Measurements from ENCODE around the gene BSND. TPM values are rescaled to one million over a fixed set of nuclear protein-coding genes. Genes with fewer than 3 reads are reported as not detected.
"Not testable (repeated sequence)": the region's sequence is repeated elsewhere in the genome, so short reads cannot be mapped to it uniquely, and the experiment has no call there.

Gene BSND
- polyA plus RNA-seq, 1 of the 3 experiments (the other 2 are of a cell fraction), result not detected

DNA sequence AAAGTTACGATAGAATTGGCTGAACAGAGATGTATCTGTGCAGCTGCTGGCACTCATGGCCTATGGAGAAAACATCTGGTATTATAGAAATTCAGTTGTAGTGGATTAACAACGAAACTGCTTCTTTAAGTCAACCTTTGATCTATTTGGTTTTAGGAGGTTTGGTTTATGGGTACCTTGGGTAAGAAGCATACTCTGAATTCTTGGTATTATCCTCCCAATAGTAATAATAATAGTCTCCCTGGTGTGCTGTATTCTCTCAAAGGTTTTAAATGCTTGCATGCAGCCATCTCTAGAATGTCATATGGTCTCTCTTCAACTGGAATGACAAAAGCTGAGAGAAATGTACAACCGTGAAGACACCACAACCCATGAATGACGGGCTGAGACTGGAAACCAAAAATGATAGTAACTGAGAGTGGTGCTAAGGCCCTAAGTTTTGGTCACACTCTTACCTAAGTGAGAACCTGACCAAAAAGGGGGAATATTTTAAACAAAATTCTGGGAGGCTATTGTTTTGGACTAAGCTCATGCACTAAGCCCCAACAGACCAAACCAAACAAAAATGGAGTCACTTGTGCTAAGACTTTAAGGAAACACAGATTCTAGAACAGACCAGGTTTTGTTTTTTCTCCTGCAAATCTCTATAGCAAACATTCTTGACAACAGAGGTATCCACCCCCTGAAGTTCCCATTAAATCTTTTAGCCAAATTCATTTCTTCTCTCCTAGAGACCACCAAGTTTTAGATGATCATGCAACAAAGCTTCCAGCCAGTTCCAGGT lies 35.9 kb upstream of the BSND start:
- H3K79me2 ChIP-seq (ENCODE audit: insufficient read depth), result no peaks in the 10 kb centered on the region
- no peak overlapping the region for H3K27ac ChIP-seq (ENCODE audit: low read depth in 2 of 2, low read length in 1 of 2)
- no peak overlapping the region for H2AFZ ChIP-seq (ENCODE audit: low read depth)
- no peaks in the 10 kb centered on the region for H3K9me2 ChIP-seq
- CTCF ChIA-PET, result interaction anchor here (0.7 to 9.6 kb wide), 6 partner anchors 12 to 1627 kb away, joined by 3 to 68 read pairs (median 6); no protein-coding TSS in a partner anchor
- H3K4me1 ChIP-seq (ENCODE audit: control insufficient read depth in 1 of 2, insufficient read depth in 2 of 2, low read depth in 1 of 2, low read length in 1 of 2), result peaks cover 0 to 14% of the 10 kb centered on the region in 2 experiments; a peak in 1 of 4 replicates
- 63% methylated on average over 4 of the region's 4 CpGs for WGBS (ENCODE audit: low lambda C conversion rate)
- no peaks in the 10 kb centered on the region for H3K36me3 ChIP-seq (replicated peaks in 1 of 2; ENCODE audit: control insufficient read depth in 1 of 2, insufficient read depth in 2 of 2, low read length in 1 of 2)
- H3K4me2 ChIP-seq, result no peak overlapping the region
- no peaks in the 10 kb centered on the region for H4K20me1 ChIP-seq (ENCODE audit: insufficient read depth)
- POLR2A ChIA-PET, result no interaction called here
- H3K9ac ChIP-seq, result no peak overlapping the region
- no peaks in the 10 kb centered on the region for H3K9me3 ChIP-seq
- TF ChIP-seq ELF1 (IDR thresholded peaks at IDR 0.05), result no peak
- TF ChIP-seq, protein P1, sequence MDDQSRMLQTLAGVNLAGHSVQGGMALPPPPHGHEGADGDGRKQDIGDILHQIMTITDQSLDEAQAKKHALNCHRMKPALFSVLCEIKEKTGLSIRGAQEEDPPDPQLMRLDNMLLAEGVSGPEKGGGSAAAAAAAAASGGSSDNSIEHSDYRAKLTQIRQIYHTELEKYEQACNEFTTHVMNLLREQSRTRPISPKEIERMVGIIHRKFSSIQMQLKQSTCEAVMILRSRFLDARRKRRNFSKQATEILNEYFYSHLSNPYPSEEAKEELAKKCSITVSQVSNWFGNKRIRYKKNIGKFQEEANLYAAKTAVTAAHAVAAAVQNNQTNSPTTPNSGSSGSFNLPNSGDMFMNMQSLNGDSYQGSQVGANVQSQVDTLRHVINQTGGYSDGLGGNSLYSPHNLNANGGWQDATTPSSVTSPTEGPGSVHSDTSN (IDR thresholded peaks at IDR 0.05), result no peak
- no peak for TF ChIP-seq NFIC (IDR thresholded peaks at IDR 0.05; ENCODE audit: borderline replicate concordance)
- TF ChIP-seq, protein P2, sequence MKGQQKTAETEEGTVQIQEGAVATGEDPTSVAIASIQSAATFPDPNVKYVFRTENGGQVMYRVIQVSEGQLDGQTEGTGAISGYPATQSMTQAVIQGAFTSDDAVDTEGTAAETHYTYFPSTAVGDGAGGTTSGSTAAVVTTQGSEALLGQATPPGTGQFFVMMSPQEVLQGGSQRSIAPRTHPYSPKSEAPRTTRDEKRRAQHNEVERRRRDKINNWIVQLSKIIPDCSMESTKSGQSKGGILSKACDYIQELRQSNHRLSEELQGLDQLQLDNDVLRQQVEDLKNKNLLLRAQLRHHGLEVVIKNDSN (IDR thresholded peaks at IDR 0.05; ENCODE audit: borderline replicate concordance, low read depth), result no peak
- TF ChIP-seq, protein P3, sequence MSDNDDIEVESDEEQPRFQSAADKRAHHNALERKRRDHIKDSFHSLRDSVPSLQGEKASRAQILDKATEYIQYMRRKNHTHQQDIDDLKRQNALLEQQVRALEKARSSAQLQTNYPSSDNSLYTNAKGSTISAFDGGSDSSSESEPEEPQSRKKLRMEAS (IDR thresholded peaks at IDR 0.05; ENCODE audit: low read depth), result no peak
- no peak for TF ChIP-seq FOXJ3 (CRISPR knock-in tag; IDR thresholded peaks at IDR 0.05)
- no peak for TF ChIP-seq RXRA (IDR thresholded peaks at IDR 0.05; ENCODE audit: borderline replicate concordance, low read depth)
- TF ChIP-seq, protein P4, sequence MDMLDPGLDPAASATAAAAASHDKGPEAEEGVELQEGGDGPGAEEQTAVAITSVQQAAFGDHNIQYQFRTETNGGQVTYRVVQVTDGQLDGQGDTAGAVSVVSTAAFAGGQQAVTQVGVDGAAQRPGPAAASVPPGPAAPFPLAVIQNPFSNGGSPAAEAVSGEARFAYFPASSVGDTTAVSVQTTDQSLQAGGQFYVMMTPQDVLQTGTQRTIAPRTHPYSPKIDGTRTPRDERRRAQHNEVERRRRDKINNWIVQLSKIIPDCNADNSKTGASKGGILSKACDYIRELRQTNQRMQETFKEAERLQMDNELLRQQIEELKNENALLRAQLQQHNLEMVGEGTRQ (IDR thresholded peaks at IDR 0.05; ENCODE audit: borderline replicate concordance, low read depth, low read length), result no peak
- no peak for TF ChIP-seq EZH2phosphoT487 (IDR thresholded peaks at IDR 0.05; ENCODE audit: borderline replicate concordance, low read depth)
- TF ChIP-seq EP300 (IDR thresholded peaks at IDR 0.05; ENCODE audit: borderline replicate concordance in 1 of 2, low read depth in 1 of 2, low read length in 1 of 2), result no peak
- TF ChIP-seq RCOR1 (IDR thresholded peaks at IDR 0.05; ENCODE audit: low read length), result no peak
- no peak for TF ChIP-seq SMC3 (IDR thresholded peaks at IDR 0.05; ENCODE audit: low read depth, low read length)
- TF ChIP-seq, protein P5, sequence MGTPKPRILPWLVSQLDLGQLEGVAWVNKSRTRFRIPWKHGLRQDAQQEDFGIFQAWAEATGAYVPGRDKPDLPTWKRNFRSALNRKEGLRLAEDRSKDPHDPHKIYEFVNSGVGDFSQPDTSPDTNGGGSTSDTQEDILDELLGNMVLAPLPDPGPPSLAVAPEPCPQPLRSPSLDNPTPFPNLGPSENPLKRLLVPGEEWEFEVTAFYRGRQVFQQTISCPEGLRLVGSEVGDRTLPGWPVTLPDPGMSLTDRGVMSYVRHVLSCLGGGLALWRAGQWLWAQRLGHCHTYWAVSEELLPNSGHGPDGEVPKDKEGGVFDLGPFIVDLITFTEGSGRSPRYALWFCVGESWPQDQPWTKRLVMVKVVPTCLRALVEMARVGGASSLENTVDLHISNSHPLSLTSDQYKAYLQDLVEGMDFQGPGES (IDR thresholded peaks at IDR 0.05; ENCODE audit: low read depth, low read length), result no peak
- no peak for TF ChIP-seq FOXM1 (IDR thresholded peaks at IDR 0.05; ENCODE audit: low read depth)
- TF ChIP-seq, protein P6, sequence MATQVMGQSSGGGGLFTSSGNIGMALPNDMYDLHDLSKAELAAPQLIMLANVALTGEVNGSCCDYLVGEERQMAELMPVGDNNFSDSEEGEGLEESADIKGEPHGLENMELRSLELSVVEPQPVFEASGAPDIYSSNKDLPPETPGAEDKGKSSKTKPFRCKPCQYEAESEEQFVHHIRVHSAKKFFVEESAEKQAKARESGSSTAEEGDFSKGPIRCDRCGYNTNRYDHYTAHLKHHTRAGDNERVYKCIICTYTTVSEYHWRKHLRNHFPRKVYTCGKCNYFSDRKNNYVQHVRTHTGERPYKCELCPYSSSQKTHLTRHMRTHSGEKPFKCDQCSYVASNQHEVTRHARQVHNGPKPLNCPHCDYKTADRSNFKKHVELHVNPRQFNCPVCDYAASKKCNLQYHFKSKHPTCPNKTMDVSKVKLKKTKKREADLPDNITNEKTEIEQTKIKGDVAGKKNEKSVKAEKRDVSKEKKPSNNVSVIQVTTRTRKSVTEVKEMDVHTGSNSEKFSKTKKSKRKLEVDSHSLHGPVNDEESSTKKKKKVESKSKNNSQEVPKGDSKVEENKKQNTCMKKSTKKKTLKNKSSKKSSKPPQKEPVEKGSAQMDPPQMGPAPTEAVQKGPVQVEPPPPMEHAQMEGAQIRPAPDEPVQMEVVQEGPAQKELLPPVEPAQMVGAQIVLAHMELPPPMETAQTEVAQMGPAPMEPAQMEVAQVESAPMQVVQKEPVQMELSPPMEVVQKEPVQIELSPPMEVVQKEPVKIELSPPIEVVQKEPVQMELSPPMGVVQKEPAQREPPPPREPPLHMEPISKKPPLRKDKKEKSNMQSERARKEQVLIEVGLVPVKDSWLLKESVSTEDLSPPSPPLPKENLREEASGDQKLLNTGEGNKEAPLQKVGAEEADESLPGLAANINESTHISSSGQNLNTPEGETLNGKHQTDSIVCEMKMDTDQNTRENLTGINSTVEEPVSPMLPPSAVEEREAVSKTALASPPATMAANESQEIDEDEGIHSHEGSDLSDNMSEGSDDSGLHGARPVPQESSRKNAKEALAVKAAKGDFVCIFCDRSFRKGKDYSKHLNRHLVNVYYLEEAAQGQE (IDR thresholded peaks at IDR 0.05; ENCODE audit: low read depth, low read length), result no peak
- TF ChIP-seq MXI1 (IDR thresholded peaks at IDR 0.05; ENCODE audit: low read depth, low read length), result no peak
- TF ChIP-seq GATA2 (CRISPR knock-in tag; IDR thresholded peaks at IDR 0.05), result no peak
- no peaks in the 10 kb centered on the region for H3K27me3 ChIP-seq (ENCODE audit: insufficient read depth)
- no peak for DNase-seq
- no peak overlapping the region for H3K4me3 ChIP-seq (ENCODE audit: low read depth in 2 of 2, low read length in 1 of 2)
- no peaks in the 10 kb centered on the region for H3F3A ChIP-seq (replicated peaks; ENCODE audit: insufficient read depth)

DNA sequence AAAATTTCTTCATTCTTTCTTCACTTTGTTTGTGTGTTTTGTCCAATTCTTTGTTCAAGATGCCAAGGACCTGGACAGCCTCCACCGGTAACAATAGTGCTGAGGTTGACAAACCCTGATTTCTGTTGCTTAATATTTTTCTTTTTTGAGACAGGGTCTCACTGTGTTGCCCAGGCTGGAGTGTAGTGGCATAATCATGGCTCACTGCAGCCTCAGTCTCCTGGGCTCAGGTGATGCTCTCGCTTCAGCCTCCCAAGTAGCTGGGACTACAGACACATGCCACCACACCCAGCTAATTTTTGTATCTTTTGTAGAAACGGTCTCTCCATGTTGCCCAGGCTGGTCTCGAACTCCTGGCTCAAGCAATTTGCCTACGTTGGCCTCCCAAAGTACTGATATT lies 34.9 kb upstream of the BSND start:
- H3K27me3 ChIP-seq (ENCODE audit: insufficient read depth); H3K9me3 ChIP-seq; DNase-seq; H3K9ac ChIP-seq; H4K20me1 ChIP-seq (ENCODE audit: insufficient read depth); H3K79me2 ChIP-seq (ENCODE audit: insufficient read depth); H3K9me2 ChIP-seq; H3F3A ChIP-seq (replicated peaks; ENCODE audit: insufficient read depth); H3K27ac ChIP-seq (ENCODE audit: low read depth in 2 of 2, low read length in 1 of 2); H2AFZ ChIP-seq (ENCODE audit: low read depth); POLR2A ChIA-PET; H3K4me2 ChIP-seq; H3K4me3 ChIP-seq (ENCODE audit: low read depth in 2 of 2, low read length in 1 of 2); H3K36me3 ChIP-seq (replicated peaks in 1 of 2; ENCODE audit: control insufficient read depth in 1 of 2, insufficient read depth in 2 of 2, low read length in 1 of 2): not testable (repeated sequence)
- CTCF ChIA-PET, result interaction anchor here (1.9 to 9.6 kb wide), 4 partner anchors 13 to 58 kb away, joined by 6 to 68 read pairs (median 33); no protein-coding TSS in a partner anchor
- 77% methylated on average over 5 of the region's 5 CpGs for WGBS (ENCODE audit: low lambda C conversion rate)
- H3K4me1 ChIP-seq (ENCODE audit: control insufficient read depth in 1 of 2, insufficient read depth in 2 of 2, low read depth in 1 of 2, low read length in 1 of 2), result peaks cover 0 to 14% of the 10 kb centered on the region in 2 experiments; a peak in 1 of 4 replicates
